HG03469 (cell line): ENCODE data around the gene PAX5.
A peak's percentile ranks its signal among the peaks of the same experiment; 100 is the strongest.

Experiments used
- ATAC-seq: cut with Tn5 transposase; IDR thresholded peaks from one replicate; pipeline ENCODE4 v1.9.1; 2021; ENCODE audit warnings: mild to moderate bottlenecking, moderate library complexity, moderate number of reproducible peaks; ENCODE audit not compliant: unreplicated experiment

Gene PAX5

GRCh38 chr9:36842560-36843530, 191.2 kb downstream of the PAX5 start:
- no peak for ATAC-seq

GRCh38 chr9:36840898-36841536, 193.1 kb downstream of the PAX5 start:
- ATAC-seq = no peak

- no peak for ATAC-seq
Measured at GRCh38 chr9:36839131-36839885, 194.8 kb downstream of the PAX5 start.

GRCh38 chr9:36837431-36838405, 196.3 kb downstream of the PAX5 start:
- no peak for ATAC-seq

GRCh38 chr9:36836486-36836885, 197.6 kb downstream of the PAX5 start:
- no peak for ATAC-seq

GRCh38 chr9:36835271-36835996, 198.6 kb downstream of the PAX5 start:
- ATAC-seq = peak; percentile 43

GRCh38 chr9:36834736-36835135, 199.3 kb downstream of the PAX5 start:
- no peak for ATAC-seq

- ATAC-seq = no peak
Measured at GRCh38 chr9:36833954-36834353, 200.1 kb downstream of the PAX5 start.

- ATAC-seq = no peak
Measured at GRCh38 chr9:36832164-36832795, 201.8 kb downstream of the PAX5 start.

- no peak for ATAC-seq
Measured at GRCh38 chr9:36831381-36832161, 202.5 kb downstream of the PAX5 start.

- no peak for ATAC-seq
Measured at GRCh38 chr9:36828611-36829013, 205.5 kb downstream of the PAX5 start.

- ATAC-seq = no peak
Measured at GRCh38 chr9:36827593-36827992, 206.5 kb downstream of the PAX5 start.

GRCh38 chr9:36826581-36826980, 207.5 kb downstream of the PAX5 start:
- no peak for ATAC-seq

GRCh38 chr9:36825179-36825578, 208.9 kb downstream of the PAX5 start:
- ATAC-seq = no peak

- no peak for ATAC-seq
Measured at GRCh38 chr9:36823934-36824333, 210.1 kb downstream of the PAX5 start.

GRCh38 chr9:36823466-36823865, 210.6 kb downstream of the PAX5 start:
- ATAC-seq = no peak

- ATAC-seq = no peak
Measured at GRCh38 chr9:36822201-36822600, 211.9 kb downstream of the PAX5 start.

- no peak for ATAC-seq
Measured at GRCh38 chr9:36820392-36820861, 213.6 kb downstream of the PAX5 start.
